ENCODE measurements around the gene TMEM26.

- no peak for TF ChIP-seq POLR2A (IDR thresholded peaks at IDR 0.05)
- no peak for TF ChIP-seq CTCF (IDR thresholded peaks at IDR 0.05)
These were observed 45.1 kb downstream of the TMEM26 start for GRCh38 chr10:61408105-61408504.

Data from heart left ventricle (tissue), 13 donors.